ENCODE results near the gene GALNT14.
"Not testable (repeated sequence)": the region's sequence is repeated elsewhere in the genome, so short reads cannot be mapped to it uniquely, and the experiment has no call there.

Gene GALNT14, protein sequence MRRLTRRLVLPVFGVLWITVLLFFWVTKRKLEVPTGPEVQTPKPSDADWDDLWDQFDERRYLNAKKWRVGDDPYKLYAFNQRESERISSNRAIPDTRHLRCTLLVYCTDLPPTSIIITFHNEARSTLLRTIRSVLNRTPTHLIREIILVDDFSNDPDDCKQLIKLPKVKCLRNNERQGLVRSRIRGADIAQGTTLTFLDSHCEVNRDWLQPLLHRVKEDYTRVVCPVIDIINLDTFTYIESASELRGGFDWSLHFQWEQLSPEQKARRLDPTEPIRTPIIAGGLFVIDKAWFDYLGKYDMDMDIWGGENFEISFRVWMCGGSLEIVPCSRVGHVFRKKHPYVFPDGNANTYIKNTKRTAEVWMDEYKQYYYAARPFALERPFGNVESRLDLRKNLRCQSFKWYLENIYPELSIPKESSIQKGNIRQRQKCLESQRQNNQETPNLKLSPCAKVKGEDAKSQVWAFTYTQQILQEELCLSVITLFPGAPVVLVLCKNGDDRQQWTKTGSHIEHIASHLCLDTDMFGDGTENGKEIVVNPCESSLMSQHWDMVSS

DNA sequence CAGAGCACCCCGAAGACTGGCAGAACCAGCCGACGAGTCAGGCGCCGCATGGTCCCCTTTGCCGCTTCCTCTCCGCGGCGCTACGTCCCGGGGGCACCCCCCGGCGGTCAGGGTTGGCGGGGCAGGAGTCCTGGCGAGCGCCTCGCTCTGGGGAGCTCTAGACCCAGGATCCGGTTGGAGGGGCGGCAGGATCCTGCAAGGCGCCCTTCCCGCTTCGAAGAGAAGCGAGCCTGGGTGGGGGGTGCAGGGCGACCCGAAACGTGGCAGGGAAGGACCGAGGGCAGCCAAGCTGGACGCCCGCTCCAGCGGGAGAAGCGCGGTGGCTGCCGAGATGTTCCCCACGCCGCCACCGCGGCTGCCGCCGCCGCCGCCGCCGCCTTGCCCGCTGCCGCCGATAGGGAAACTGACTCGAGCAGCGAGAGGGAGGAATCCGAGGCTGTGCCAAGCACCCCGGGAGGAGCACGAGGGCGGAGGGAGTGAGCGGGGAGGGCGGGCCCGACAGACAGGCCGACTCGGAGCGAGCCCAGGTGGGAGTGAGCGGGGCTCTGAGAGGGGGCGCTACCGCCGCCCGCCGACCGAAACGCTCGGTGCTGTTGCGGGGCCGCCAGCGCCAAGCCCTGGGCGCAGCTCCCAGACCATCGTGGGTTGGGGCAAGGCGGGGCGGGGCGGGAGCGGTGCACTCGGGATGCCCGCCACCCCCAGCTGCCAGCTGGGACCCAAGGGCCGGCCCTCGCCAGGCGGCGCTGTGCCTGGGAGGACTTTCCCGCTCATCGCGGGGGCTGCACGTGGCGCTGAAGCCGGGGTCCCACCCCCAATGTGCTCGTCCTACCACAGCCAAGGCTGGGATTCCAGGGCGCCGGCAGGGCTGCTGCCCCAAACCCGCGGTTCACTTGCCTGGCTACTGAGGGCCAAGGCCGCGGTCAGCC, at the start of gene GALNT14:
Gene GALNT14 (minus strand): TSS at position 404 of the 926 bp plus-strand sequence. CDS start 354 bp downstream, at position 50.
- peak; percentile 72 for DNase-seq

DNA sequence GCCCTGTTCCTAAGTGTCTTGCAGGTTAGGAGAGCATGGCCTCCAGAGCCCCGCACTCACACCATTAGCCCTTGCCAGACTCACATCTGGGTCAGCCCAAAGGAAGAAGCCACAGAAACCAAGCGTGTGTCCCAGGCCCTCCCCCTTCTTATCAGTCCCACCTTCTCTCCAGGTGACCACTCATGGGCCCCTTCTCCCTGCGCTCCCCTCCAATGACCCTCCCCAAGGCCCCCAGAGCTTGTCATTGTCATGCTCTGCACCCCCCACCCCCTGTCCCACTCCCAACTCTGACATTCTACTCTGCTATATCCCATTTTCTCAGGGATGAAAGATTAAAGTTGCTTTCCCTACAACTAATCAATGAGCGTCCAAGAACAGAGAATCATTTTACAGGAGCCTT, 48.9 kb upstream of the GALNT14 start:
- DNase-seq, result no peak

DNA sequence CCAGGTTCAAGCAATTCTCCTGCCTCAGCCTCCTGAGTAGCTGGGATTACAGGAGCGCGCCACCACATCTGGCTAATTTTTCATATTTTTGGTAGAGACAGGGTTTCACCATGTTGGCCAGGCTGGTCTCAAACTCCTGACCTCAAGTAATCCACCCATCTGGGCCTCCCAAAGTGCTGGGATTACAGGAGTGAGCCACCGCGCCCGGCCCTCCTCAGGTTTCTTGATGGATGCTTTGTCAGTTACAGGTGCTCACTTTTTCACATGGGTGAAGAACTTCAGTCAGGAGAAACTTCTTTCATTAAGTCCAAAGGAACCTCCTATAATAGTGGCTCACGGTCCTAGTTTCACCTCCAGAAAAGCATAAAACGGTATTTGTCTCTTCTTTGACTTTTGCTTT, 45.7 kb upstream of the GALNT14 start:
- DNase-seq, result not testable (repeated sequence)

DNA sequence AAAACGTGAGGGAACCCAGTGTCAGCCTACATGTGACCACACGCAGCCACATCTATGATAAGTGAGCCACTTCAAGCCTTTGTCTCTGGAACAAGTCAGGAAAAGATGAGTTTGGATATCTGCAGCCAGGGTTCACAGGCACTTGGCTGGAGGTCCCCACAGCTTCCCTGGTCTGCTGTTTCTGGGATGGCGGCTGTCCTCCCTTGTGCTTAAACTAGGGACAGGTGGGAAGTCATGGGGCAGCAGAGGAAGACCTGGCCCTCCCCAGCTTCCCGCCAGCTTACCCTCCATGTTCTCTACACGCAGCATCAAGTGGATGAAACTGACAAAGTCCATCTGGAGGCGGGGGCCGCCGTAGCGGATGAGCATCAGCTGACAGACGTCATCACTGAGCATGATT, 38.5 kb upstream of the GALNT14 start:
- DNase-seq, result no peak

DNA sequence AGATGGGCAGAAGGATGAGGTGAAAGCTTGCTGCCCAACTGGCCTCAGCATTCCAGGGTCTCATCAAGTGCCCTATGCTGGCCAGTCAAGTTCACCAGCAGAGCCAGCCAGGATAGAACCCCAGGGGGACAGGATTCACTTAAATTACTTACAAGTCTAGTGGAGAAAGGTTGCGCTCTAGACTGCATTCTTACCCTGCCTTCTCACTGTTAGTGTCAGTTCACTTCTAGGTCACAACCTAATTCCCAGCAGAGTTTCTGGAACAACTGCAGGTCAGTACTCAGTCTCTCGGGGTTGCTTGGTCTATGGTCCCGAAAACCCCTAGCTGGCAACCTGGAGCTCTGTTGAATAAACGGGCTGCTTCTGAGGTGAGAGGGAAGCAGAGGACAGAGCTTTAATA, 32.9 kb upstream of the GALNT14 start:
- no peak for DNase-seq

DNA sequence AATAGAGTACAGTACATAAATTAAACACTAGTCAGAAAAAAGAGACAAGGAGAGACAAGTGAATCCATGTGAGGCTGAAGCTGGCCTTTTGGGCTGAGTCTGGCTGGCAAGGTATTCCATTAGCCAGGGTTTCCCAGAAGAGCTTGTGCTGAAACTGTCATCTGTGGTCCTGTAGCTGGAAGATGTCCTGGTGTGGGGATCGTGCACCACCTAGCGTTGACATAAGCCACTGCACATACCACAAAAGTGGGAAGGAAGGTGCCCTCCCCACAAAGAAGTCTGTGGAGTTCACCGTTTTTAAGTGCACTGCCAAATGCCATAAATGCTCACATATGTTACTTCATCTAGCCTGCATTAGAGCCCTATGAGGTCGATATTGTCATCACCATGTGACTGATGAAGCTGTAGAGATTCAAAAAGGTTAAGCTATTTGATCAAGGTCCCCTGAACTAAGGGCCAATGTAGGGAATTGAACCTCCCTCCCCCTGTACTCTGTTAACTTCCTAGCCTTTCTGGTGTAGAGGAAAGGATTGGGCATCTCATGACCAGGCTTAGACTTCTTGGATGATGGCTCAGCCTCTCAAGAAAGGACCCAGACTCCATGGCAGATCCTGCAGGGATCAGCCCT, 31.9 kb upstream of the GALNT14 start:
- peak; percentile 58 for DNase-seq

DNA sequence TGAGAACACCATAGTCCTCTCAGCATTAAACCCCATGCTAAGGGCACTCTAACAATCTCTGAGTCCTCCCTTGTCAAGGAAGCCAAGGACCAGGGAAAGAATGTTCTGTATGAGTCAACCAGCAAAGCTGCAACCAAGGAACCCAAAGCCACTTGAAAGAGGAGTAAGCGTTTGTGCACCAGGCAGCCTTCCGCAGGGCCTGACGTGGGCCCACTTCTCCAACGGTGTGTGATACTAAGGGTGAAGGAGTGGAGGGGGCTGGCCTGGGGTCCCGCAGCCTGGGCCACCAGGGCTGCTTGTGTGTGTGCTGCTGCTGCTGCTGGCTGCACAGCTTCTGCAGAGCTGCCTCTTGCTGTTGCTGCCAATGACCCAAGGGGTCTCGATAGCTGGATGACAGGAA, 30.1 kb upstream of the GALNT14 start:
- DNase-seq, result no peak

DNA sequence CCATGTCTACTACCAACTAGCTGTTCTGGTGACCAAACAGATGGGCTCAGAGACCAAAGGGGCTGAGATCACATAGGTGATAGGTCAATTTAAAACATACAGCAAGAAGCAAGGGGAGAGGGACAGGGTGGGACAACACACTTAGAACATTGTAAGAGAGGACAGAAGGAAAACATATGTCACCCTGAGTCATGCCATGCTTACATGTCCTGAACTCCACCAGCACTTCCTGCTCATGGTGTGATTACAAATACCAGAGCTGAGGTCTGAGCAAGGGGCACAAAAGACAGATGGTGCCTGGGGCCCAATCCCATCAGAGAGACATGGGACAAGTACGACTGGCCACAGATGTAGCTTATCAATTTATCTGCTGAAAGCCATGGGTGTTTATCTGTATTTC, 28.7 kb upstream of the GALNT14 start:
- DNase-seq, result no peak

DNA sequence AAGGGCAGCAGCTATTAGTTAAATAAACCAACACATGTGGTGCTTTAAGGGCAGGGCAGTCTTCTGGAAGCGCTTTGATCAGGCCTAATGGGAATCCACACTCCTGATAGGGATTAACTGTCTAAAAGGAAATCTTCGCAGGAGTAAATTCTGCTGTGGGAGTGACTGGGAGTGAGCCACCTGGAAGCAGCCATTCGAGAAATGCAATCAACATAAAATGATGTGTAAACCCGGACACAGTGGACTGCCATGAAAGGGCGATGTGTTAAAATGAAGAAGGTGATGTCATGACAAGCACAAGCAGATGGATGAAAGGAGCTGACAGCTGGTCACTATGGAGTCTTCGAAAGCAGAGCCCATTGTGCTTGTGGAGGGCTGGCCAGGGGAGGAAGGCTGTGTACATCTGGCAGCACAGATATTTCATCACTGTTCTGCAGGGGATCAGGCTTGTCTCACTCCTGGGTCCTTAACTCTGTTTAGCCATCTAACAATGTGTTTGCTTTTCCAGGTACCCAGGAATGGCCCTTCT, 24.8 kb upstream of the GALNT14 start:
- no peak for DNase-seq

DNA sequence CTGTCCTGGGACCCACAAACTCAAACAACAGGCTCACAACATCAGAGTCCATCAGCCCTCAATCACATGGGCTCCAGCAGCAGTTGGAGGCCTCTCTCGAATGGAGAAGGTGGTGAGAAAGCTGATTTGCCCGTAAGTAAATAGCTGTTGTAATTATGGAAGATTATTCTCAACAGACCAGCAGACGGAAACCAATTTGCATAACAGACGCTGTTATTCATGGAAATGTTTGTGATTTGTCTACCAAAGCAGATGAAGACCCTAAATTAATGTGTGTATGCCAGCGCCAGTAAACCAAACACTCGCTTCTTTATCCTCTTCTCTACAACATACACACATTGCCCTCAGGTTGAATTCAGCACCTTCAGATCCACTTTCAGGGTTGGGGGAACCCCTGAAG, 23.4 kb upstream of the GALNT14 start:
- DNase-seq, result no peak

DNA sequence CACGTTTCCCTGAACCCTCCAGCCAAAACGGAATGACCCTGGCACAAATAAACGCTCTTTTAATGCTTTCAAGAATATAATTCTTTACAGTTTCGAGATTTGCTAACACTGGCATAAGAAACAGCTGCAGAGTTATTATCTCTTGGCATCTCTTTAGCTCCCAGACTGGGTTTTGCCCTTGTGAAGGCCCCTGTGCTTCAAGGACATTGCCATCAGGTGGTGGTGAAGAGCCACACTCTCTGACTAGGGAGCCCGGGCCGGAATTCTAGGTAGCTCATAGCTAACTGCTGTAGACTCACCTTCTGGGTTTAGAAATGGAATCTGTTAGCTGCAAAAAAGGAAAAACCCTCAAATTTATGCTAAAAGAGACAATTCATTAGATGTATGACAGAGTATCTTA, 13.3 kb upstream of the GALNT14 start:
- no peak for DNase-seq

DNA sequence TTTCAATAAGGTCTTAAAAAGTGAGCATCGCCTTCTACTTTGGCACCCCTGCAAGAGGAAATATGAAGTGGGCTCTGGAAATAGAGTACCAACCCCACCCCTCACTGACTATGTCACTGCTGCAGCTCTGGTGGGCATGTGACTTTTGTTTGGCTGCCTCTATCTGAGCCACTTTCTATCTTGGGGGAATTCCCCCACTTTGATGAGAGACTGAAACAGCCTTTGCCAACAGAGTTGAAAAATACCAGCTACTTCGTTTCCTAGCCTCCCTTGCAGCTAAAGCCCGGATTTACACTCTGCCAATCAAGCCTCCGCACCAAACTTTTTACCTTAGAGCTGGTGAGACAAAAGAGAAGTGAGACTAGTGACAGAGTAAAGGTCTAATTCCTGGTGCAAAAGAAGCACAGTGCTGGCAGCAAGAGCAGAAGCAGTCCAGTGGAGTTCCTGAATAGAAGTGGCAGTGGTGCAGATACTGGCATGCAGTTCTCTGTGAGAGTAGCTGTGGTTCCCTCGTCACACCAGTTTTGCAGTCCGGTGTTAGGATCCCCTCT, 12.0 kb upstream of the GALNT14 start:
- no peak for DNase-seq

DNA sequence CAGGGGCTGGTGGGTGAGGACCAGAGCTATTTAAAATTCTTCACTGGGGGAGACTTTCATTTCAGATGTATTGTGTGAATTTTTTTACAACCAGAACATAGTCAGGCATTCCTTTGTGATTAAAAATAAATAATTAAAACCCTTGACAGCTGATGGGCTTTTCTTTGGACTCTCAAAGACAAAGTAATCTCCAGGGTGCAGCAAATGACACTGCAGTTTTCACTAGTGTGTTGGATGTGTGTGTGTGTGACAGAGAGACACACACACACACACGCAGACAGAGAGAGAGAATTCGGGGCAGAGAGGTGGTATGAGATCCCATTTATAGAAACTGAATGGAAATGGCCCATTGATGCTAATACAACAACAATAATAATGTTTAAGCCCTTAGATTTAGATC, 10.3 kb upstream of the GALNT14 start:
- no peak for DNase-seq

DNA sequence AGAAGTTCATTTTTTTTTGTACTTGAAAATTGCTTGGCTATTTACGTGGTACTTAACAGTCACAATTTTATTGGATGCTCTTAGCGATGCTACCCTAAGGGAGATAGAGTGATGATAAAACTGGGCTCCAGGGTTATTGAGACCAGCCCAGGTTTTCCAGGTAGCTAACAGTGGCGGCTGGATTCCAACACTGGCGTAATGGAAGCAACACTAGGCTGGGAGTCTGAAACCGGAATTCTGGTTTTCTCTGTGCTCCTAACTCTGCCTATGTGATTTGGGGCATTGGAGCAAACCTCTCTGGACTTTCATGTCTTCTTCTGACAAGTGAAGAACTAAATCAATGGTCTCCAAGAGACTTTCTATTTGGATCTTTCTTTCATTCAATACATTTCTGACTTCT, 9.4 kb upstream of the GALNT14 start:
- no peak for DNase-seq

DNA sequence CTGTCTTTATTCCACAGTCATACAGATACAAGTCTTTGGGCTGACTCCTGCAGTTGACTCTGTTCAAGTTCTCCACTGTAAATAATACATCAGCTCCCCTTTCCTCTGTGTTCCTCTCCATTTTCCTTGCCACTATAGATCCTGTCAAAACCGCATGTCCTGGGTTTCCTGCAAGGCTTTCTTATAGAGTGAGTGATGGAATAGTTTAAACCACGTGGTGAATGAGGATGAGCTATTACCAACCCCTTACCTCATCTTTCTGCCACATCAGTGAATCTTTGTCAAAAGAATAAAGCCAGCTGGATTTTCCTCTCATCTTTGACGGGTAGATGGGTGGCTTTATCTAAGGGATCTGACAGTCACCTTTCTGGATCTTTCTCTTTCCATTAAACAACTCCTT, 3.9 kb upstream of the GALNT14 start:
- no peak for DNase-seq

DNA sequence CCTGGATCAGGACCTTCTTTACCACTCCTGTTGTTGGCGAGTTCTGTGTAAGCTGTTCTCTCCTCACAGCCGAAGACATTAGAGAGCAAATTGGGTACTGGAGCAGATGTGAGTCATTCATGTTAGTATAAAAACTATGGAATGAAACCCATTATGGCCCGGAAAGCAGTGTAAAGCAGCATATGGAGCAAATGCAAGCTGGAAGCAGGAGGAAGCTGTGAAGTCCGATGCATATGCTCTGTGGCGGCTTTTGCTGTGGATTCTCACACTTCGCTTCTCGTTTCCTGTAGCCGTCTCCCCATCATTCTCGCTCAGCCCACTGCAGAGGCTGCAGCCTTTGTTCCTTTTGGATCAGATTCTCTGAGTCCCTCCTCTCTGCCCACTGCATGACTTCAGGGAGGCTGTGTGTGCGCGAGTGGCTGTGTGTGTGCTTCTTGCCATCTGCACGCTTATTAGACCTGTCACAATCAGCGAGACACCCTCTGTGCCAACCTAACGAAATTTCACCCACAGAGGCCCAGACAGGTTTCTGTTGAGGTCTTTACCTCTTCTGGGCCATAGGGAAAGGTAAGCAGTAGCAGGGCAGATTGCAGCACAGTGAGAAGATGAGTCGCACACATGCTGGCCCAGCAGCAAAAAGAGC, 3.3 kb upstream of the GALNT14 start:
- no peak for DNase-seq

DNA sequence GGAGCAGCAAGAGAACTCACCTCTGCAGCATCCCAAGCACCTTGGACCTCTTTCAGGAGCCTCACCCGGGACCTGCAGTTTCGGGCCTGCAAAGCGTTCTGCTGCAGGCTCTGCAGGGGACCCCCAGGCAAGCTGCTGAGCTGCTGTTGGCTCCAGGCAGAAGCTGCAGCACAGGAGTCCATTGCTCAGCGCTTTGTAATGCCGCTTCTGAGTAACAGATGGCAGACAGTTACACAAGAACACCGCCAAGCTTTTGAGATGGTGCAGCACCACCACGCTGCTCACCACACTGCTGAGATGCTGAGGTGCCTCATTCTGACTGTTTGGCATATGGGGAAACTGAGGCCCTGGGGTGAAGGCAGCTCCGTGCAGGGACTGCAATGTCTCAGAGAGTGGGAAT, 1.9 kb upstream of the GALNT14 start:
- no peak for DNase-seq

DNA sequence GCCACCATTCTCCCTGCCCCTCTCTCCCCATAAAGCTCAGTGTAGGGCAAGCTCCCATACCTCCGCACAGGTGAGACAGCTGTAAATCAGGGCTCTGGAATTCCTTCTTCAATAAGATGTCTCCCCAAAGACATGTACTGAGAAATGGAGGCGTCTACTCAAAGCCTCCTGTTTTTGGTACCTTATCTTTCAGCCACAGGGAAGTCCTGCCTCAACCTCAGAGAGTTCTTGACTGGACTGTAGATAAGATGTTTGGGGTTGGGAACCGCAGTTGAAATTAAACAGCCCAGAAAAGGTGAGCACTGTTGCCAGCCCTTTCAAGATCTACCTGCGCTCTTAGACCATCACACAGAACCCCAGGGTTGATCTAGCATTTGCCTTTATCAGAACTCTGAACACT, 1.4 kb upstream of the GALNT14 start:
- no peak for DNase-seq

DNA sequence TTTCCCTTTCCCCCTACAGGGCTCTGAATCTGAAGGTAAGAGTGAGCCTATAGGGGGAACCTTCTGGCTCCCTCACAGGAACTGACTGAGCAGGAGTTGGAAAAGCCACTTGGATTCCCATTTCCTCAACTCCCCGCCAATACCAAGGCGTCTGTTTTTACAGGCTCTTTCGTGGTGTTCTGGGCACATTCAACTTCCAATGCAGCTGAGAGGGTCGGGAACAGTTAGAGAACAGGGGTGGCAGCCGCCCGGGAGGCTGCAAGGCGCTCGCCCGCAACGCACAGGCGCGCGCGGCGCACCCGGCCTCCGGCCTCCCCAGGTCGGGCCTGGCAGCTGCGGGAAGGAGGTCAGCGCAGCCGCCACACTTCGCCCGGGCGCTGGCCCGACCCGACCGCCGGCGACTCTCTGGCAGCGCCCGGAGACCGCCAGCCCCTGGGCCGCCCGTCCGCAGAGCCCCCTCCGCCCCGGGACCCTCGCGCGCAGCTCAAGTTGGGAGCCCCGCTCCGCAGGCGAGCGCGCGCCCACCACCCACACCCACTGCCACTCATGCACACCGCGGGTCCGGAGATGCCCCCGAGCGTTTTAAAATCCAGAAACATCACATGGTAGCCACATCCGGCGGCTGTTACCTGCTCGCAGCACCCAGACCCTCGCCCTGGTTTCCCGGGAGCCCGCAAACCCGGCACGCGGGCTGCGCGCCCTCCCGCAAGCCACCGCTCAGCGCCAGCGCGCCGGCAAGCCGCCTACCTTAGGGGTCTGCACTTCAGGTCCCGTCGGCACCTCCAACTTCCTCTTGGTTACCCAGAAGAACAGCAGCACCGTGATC, 816 bp downstream of the GALNT14 start:
- peak; percentile 18 for DNase-seq

DNA sequence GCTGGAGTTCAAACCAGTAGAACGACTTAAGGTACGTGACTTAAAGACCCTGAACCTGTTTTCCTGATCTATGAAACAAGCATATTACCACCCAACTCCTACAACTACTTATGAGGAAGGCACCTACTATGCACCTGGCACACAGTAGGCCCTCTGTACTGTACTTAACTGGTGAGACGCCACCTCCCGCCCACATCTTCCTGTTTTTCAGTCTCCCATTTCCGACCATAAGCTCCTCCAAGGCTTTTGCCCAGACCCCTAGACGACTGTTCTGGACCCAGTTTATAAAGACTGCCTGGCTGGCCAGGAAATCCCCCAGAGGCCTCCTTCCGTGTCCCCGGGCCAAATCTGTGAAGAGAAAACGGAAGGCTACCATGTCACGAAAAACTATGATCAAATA, 1.5 kb downstream of the GALNT14 start:
- DNase-seq, result peak; percentile 5

DNA sequence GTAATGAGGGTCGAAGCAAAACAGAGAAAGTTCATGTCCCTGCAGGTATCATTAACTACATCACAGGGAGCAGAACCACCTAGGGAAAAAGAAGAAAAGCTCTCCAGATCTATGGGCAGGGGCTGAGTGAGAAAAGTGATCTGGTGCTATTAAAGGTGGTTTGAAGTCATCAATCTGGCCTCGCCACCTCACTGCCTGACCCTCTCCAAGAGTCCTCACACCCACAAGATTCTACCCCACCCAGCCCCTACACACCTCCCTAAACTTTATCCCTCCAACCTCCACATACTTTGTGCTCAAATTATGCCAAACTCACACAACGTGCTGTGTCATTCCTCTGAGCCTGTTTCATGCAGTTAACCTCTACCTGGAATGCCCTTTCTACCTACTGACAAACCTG, 2.2 kb downstream of the GALNT14 start:
- DNase-seq, result no peak

All from stimulated activated CD4-positive, alpha-beta T cell treated with anti-CD3 and anti-CD28 coated beads, Interleukin-15, amount 100 ng/mL, for 24 hours (primary cell).